Endothelial cell of umbilical vein (primary cell): Measurements from ENCODE around the gene AGPS. TPM values are rescaled to one million over a fixed set of nuclear protein-coding genes. Genes with fewer than 3 reads are reported as not detected.

Source experiments
- BruUV-seq: library from RNA; stranded (reverse); fragments of 400-500 nt; replicated peaks from 2 replicates; lab custom pipeline; 2021; lab: Mats Ljungman, UMichigan
- CTCF ChIA-PET: fragments of 300-600, 350-600 bp; sonication (Branson Sonifier 250); formaldehyde crosslinking; loops from one replicate; lab custom pipeline; 2021; ENCODE audit warnings: antibody characterized with exemption, inconsistent platforms; lab: Charles Lee
- POLR2A ChIA-PET: fragments of 300-600, 350-600 bp; sonication (Branson Sonifier 250); formaldehyde crosslinking; loops from one replicate; lab custom pipeline; 2021; ENCODE audit warnings: antibody characterized with exemption, inconsistent platforms; lab: Charles Lee
- DNase-seq: peaks from one replicate; pipeline ENCODE4 v3.0.0-alpha.2; 2011; ENCODE audit warnings: low read depth, low spot score
- FAIRE-seq: peaks from 2 replicates; lab custom pipeline; 2011; peaks lifted over from hg19 to GRCh38; lab: Jason Lieb, UNC
- H2AFZ ChIP-seq: 2 replicates; pipeline ENCODE4 v1.6.0; 2012; ENCODE audit warnings: low read depth, low read length, control low read depth, inconsistent platforms
- H3K27ac ChIP-seq: 2 replicates; pipeline ENCODE4 v1.5.1; 2011; ENCODE audit warnings: low read depth, mild to moderate bottlenecking, control low read depth, low read length, moderate library complexity; ENCODE audit not compliant: insufficient read depth
- H3K27me3 ChIP-seq, 2 experiments: 2 replicates each; pipeline versions ENCODE4 v1.6.0 to v1.6.1; 2011; ENCODE audit warnings: low read length in 2 of 2, mixed read lengths in 1 of 2; ENCODE audit not compliant: control insufficient read depth in 2 of 2, insufficient read depth in 2 of 2
- H3K36me3 ChIP-seq, 2 experiments: 2 replicates in 1 of 2; 3 replicates in 1 of 2; pipeline ENCODE4 v1.5.1; 2011; ENCODE audit warnings: low read length in 2 of 2, mild to moderate bottlenecking in 1 of 2, moderate library complexity in 1 of 2; ENCODE audit not compliant: control insufficient read depth in 2 of 2, insufficient read depth in 2 of 2; ENCODE audit errors: extremely low read depth in 1 of 2
- H3K4me1 ChIP-seq: 3 replicates; pipeline ENCODE4 v1.5.1; 2011; ENCODE audit warnings: mild to moderate bottlenecking, low read length; ENCODE audit not compliant: control insufficient read depth, insufficient read depth; ENCODE audit errors: extremely low read depth
- H3K4me2 ChIP-seq: 2 replicates; pipeline ENCODE4 v1.6.1; 2011; ENCODE audit warnings: low read length, control low read depth, mixed read lengths; ENCODE audit not compliant: insufficient read depth
- H3K4me3 ChIP-seq, 3 experiments: fragments of 200-600 bp in 1 of 3; sonication (generic), shearing (Covaris generic) in 1 of 3; replicated peaks in 1 of 3; 2 replicates each; pipeline ENCODE4 v1.5.1; 2011 to 2016; ENCODE audit warnings: control low read depth in 3 of 3, low read length in 3 of 3, mild to moderate bottlenecking in 2 of 3, inconsistent platforms in 1 of 3, low read depth in 1 of 3, moderate library complexity in 1 of 3; ENCODE audit not compliant: insufficient read depth in 1 of 3
- H3K79me2 ChIP-seq: 2 replicates; pipeline ENCODE4 v1.6.0; 2012; ENCODE audit warnings: low read length, inconsistent platforms; ENCODE audit not compliant: control insufficient read depth, insufficient read depth
- H3K9ac ChIP-seq: replicated peaks from 2 replicates; pipeline ENCODE3; 2011; ENCODE audit warnings: low read length, control low read depth; ENCODE audit not compliant: insufficient read depth; ENCODE audit errors: extremely low read depth
- H3K9me1 ChIP-seq: replicated peaks from 3 replicates; pipeline ENCODE4 v1.6.0; 2011; ENCODE audit warnings: mild to moderate bottlenecking, low read length; ENCODE audit not compliant: control insufficient read depth, insufficient read depth; ENCODE audit errors: extremely low read depth
- H3K9me3 ChIP-seq: replicated peaks from 2 replicates; pipeline ENCODE4 v1.5.1; 2012; ENCODE audit warnings: low read length, inconsistent platforms; ENCODE audit not compliant: control insufficient read depth, insufficient read depth
- H4K20me1 ChIP-seq: replicated peaks from 2 replicates; pipeline ENCODE3; 2011; ENCODE audit warnings: mild to moderate bottlenecking, low read length; ENCODE audit not compliant: control insufficient read depth, insufficient read depth; ENCODE audit errors: extremely low read depth
- CTCF ChIP-seq, 2 donors: IDR thresholded peaks; 1 replicate in 1 of 2; 2 replicates in 1 of 2; pipeline ENCODE4 v1.5.1; 2011; ENCODE audit warnings: low read length in 2 of 2, mild to moderate bottlenecking in 2 of 2, moderate library complexity in 2 of 2, control low read depth in 1 of 2, inconsistent platforms in 1 of 2, low read depth in 1 of 2; ENCODE audit not compliant: insufficient read depth in 1 of 2; ENCODE audit errors: extremely low read depth in 1 of 2
- FOS ChIP-seq: IDR thresholded peaks from 2 replicates; pipeline ENCODE4 v1.6.1; 2011; ENCODE audit warnings: mild to moderate bottlenecking, low read length, moderate library complexity, borderline replicate concordance; ENCODE audit not compliant: insufficient read depth
- GATA2 ChIP-seq: IDR thresholded peaks from 2 replicates; pipeline ENCODE4 v1.7.0; 2011; ENCODE audit warnings: low read depth, mild to moderate bottlenecking, moderate library complexity, mixed read lengths, low read length; ENCODE audit not compliant: insufficient read length, insufficient read depth
- MAX ChIP-seq: IDR thresholded peaks from 2 replicates; pipeline ENCODE4 v1.6.1; 2011; ENCODE audit not compliant: insufficient read depth, insufficient read length
- MYC ChIP-seq: IDR thresholded peaks from one replicate; pipeline ENCODE4 v1.6.1; 2011; ENCODE audit warnings: mild to moderate bottlenecking, low read depth, low read length
- POLR2A ChIP-seq: IDR thresholded peaks from 2 replicates; pipeline ENCODE4 v1.6.1; 2012; ENCODE audit warnings: low read depth, mild to moderate bottlenecking, control low read depth, low read length
- POLR2AphosphoS5 ChIP-seq: IDR thresholded peaks from 2 replicates; pipeline ENCODE4 v1.6.1; 2012; ENCODE audit warnings: low read depth, mild to moderate bottlenecking, control low read depth, low read length, moderate library complexity; ENCODE audit not compliant: insufficient read depth
- dilution Hi-C: fragments of 300-500 bp; cut with MboI; formaldehyde crosslinking; loops from one replicate; pipeline ENCODE4 v1.15.0; 2019; ENCODE audit warnings: low sequenced_read_pairs; ENCODE audit not compliant: extremely low pct_ligation_motif_present
- intact Hi-C: fragments of 100-400 bp; cut with micrococcal nuclease; formaldehyde crosslinking; loops from one replicate; pipeline ENCODE4 v1.10.0; 2022
- polyA plus RNA-seq, 4 experiments: library from polyadenylated mRNA; depleted of rRNA in 3 of 4; stranded (reverse) in 3 of 4; unstranded in 1 of 4; fragments of >200 nt; gene quantifications; 2 replicates each; pipeline versions ENCODE4 v1.2.1 to v1.2.3, GENCODE V29; 2011 to 2012; ENCODE audit warnings: missing spikeins in 1 of 4
- total RNA-seq: library from RNA; stranded (reverse); gene quantifications from 2 replicates; pipeline ENCODE4 v1.2.3, GENCODE V29; 2021

The AGPS gene
- total and polyA plus RNA-seq, 2 donors (not counting 3 experiments of a cell fraction or from before 2014, with no cell fraction given), result 10.1 to 96.5 TPM

- no peak overlapping the region for H3K4me3 ChIP-seq
- no peaks in the 10 kb centered on the region for H3K9me3 ChIP-seq
- intact Hi-C loops (no loop called here), dilution Hi-C loops (no loop called here)
- POLR2A ChIA-PET, result interaction anchor here (0.7 kb wide), 1 partner anchor 171 kb away, joined by 3 read pairs; no protein-coding TSS in a partner anchor
- H2AFZ ChIP-seq, result no peak overlapping the region
- H3K27me3 ChIP-seq, result no peaks in the 10 kb centered on the region
- no peak overlapping the region for H3K27ac ChIP-seq
- no peak overlapping the region for H3K9ac ChIP-seq
- TF ChIP-seq FOS (no peak), CTCF (IDR thresholded peaks at IDR 0.05; ENCODE audit: extremely low read depth in 1 of 2, insufficient read depth in 1 of 2, low read depth in 1 of 2, low read length in 2 of 2) (no peak), GATA2 (no peak)
- H3K9me1 ChIP-seq, result no peaks in the 10 kb centered on the region
- no peak overlapping the region for H3K4me2 ChIP-seq
- BruUV-seq, result no TSS peak
- FAIRE-seq (no peak), DNase-seq (no peak)
- no peaks in the 10 kb centered on the region for H3K4me1 ChIP-seq
- no peaks in the 10 kb centered on the region for H4K20me1 ChIP-seq
- no peaks in the 10 kb centered on the region for H3K36me3 ChIP-seq
- CTCF ChIA-PET, result interaction anchor here (1.0 to 1.4 kb wide), 5 partner anchors 10 to 412 kb away, joined by 3 read pairs; no protein-coding TSS in a partner anchor
- H3K79me2 ChIP-seq, result no peaks in the 10 kb centered on the region
Observed at GRCh38 chr2:177359836-177360595, 32.6 kb upstream of the AGPS start.

GRCh38 chr2:177362499-177362898 is 30.1 kb upstream of the AGPS start:
- dilution Hi-C loops (no loop called here), intact Hi-C loops (no loop called here)
- Histone ChIP-seq H3K79me2 (no peaks in the 10 kb centered on the region), H3K4me2 (no peak overlapping the region), H4K20me1 (no peaks in the 10 kb centered on the region), H3K36me3 (no peaks in the 10 kb centered on the region), H2AFZ (no peak overlapping the region), H3K9me3 (no peaks in the 10 kb centered on the region), H3K27ac (no peak overlapping the region), H3K9me1 (no peaks in the 10 kb centered on the region), H3K4me3 (no peak overlapping the region), H3K9ac (no peak overlapping the region), H3K4me1 (no peaks in the 10 kb centered on the region), H3K27me3 (no peaks in the 10 kb centered on the region)
- no peak for TF ChIP-seq MAX
- no peak for TF ChIP-seq POLR2A
- no peak for TF ChIP-seq CTCF (IDR thresholded peaks at IDR 0.05; ENCODE audit: extremely low read depth in 1 of 2, insufficient read depth in 1 of 2, low read depth in 1 of 2, low read length in 2 of 2)
- TF ChIP-seq MYC, result no peak
- TF ChIP-seq POLR2AphosphoS5, result no peak
- TF ChIP-seq FOS, result no peak
- no peak for TF ChIP-seq GATA2
- FAIRE-seq, result no peak
- no peak for DNase-seq
- BruUV-seq, result no TSS peak
- ChIA-PET POLR2A (no interaction called here), CTCF (no interaction called here)
